NT2/D1 (cell line): ENCODE results near the gene MAP3K20.

Experiments
- SUZ12 ChIP-seq: IDR thresholded peaks from 2 replicates; pipeline ENCODE4 v1.6.1; 2011; ENCODE audit not compliant: insufficient read length, insufficient read depth; ENCODE audit errors: extremely low read depth
- YY1 ChIP-seq: IDR thresholded peaks from 2 replicates; pipeline ENCODE4 v1.6.1; 2011; ENCODE audit not compliant: insufficient read length, insufficient read depth

DNA sequence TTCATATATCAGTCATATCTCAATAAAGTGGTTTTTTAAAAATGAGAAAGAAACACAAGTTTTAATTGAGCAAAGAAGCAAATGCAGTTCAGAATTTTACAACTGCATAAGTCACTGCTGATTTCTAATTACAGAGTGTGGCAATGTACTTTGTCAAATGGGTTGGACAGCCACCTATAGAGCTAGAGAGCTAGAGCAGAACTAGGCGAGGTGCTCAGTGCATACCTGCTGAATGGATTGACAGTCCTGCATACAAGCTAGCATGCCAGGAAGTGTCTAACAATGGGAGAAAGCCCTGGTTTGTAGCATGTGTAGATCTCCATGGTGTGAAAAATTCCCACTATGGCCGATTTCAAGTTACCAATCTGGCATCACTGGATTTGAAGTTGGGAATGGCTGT, 172.7 kb downstream of the MAP3K20 start:
- TF ChIP-seq YY1 (no peak), SUZ12 (no peak)
